Measurements from ENCODE around the gene SBF2. TPM values are rescaled to one million over a fixed set of nuclear protein-coding genes. Genes with fewer than 3 reads are reported as not detected.

SBF2 gene
- polyA plus RNA-seq, 1 donor from 2014 or later, result 53.4 TPM

- Histone ChIP-seq H3F3A (ENCODE audit: insufficient read depth, low read length, poor library complexity, severe bottlenecking) (no peaks in the 10 kb centered on the region), H3K9me2 (ENCODE audit: insufficient read depth, low read length) (no peaks in the 10 kb centered on the region), H3K9ac (ENCODE audit: low read length) (no peak overlapping the region), H3K27me3 (ENCODE audit: insufficient read depth, low read depth, low read length) (no peaks in the 10 kb centered on the region), H3K9me3 (ENCODE audit: low read length) (no peaks in the 10 kb centered on the region), H3K79me2 (replicated peaks; ENCODE audit: insufficient read depth, low read length) (no peaks in the 10 kb centered on the region), H3K4me3 (ENCODE audit: low read length) (no peak overlapping the region), H2AFZ (ENCODE audit: low read depth, low read length) (no peak overlapping the region), H3K4me2 (ENCODE audit: low read length) (no peak overlapping the region), H3K27ac (ENCODE audit: low read length) (no peak overlapping the region), H4K20me1 (ENCODE audit: insufficient read depth) (no peaks in the 10 kb centered on the region), H3K36me3 (ENCODE audit: insufficient read depth, low read length) (no peaks in the 10 kb centered on the region)
- TF ChIP-seq MXI1 (conservative IDR thresholded peaks at IDR 0.05; ENCODE audit: poor library complexity, severe bottlenecking) (no peak), POLR2AphosphoS5 (IDR thresholded peaks at IDR 0.05) (no peak)
These were observed 541.0 kb downstream of the SBF2 start for GRCh38 chr11:9753021-9753420.

GRCh38 chr11:9752091-9752490 is 541.9 kb downstream of the SBF2 start:
- no peak overlapping the region for H3K9ac ChIP-seq (ENCODE audit: low read length)
- H3K27ac ChIP-seq (ENCODE audit: low read length), result no peak overlapping the region
- no peaks in the 10 kb centered on the region for H3F3A ChIP-seq (ENCODE audit: insufficient read depth, low read length, poor library complexity, severe bottlenecking)
- H3K27me3 ChIP-seq (ENCODE audit: insufficient read depth, low read depth, low read length), result no peaks in the 10 kb centered on the region
- H3K4me3 ChIP-seq (ENCODE audit: low read length), result no peak overlapping the region
- no peaks in the 10 kb centered on the region for H4K20me1 ChIP-seq (ENCODE audit: insufficient read depth)
- H3K4me2 ChIP-seq (ENCODE audit: low read length), result no peak overlapping the region
- no peak overlapping the region for H2AFZ ChIP-seq (ENCODE audit: low read depth, low read length)
- no peaks in the 10 kb centered on the region for H3K79me2 ChIP-seq (replicated peaks; ENCODE audit: insufficient read depth, low read length)
- TF ChIP-seq TAF1 (IDR thresholded peaks at IDR 0.05; ENCODE audit: low read depth) (no peak), CTCF (IDR thresholded peaks at IDR 0.05; ENCODE audit: poor library complexity, severe bottlenecking) (no peak), EP300 (conservative IDR thresholded peaks at IDR 0.05; ENCODE audit: poor library complexity, severe bottlenecking) (no peak), REST (IDR thresholded peaks at IDR 0.05; ENCODE audit: borderline replicate concordance) (no peak), RAD21 (conservative IDR thresholded peaks at IDR 0.05) (no peak), SMC3 (conservative IDR thresholded peaks at IDR 0.05; ENCODE audit: poor library complexity) (no peak), POLR2AphosphoS5 (IDR thresholded peaks at IDR 0.05) (no peak), MXI1 (conservative IDR thresholded peaks at IDR 0.05; ENCODE audit: poor library complexity, severe bottlenecking) (no peak), EZH2 (IDR thresholded peaks at IDR 0.05; ENCODE audit: borderline replicate concordance, insufficient read depth, low read length, poor library complexity, severe bottlenecking) (no peak)
- H3K9me2 ChIP-seq (ENCODE audit: insufficient read depth, low read length), result no peaks in the 10 kb centered on the region
- no peaks in the 10 kb centered on the region for H3K36me3 ChIP-seq (ENCODE audit: insufficient read depth, low read length)
- H3K9me3 ChIP-seq (ENCODE audit: low read length), result no peaks in the 10 kb centered on the region

- H3F3A ChIP-seq (ENCODE audit: insufficient read depth, low read length, poor library complexity, severe bottlenecking), result no peaks in the 10 kb centered on the region
- no peaks in the 10 kb centered on the region for H3K79me2 ChIP-seq (replicated peaks; ENCODE audit: insufficient read depth, low read length)
- no peak for TF ChIP-seq EZH2 (IDR thresholded peaks at IDR 0.05; ENCODE audit: borderline replicate concordance, insufficient read depth, low read length, poor library complexity, severe bottlenecking)
- no peak for TF ChIP-seq RAD21 (conservative IDR thresholded peaks at IDR 0.05)
- TF ChIP-seq CTCF (IDR thresholded peaks at IDR 0.05; ENCODE audit: poor library complexity, severe bottlenecking), result no peak
- no peak for TF ChIP-seq TAF1 (IDR thresholded peaks at IDR 0.05; ENCODE audit: low read depth)
- TF ChIP-seq POLR2AphosphoS5 (IDR thresholded peaks at IDR 0.05), result no peak
- TF ChIP-seq SMC3 (conservative IDR thresholded peaks at IDR 0.05; ENCODE audit: poor library complexity), result no peak
- TF ChIP-seq MXI1 (conservative IDR thresholded peaks at IDR 0.05; ENCODE audit: poor library complexity, severe bottlenecking), result no peak
- no peak for TF ChIP-seq REST (IDR thresholded peaks at IDR 0.05; ENCODE audit: borderline replicate concordance)
- no peak for TF ChIP-seq EP300 (conservative IDR thresholded peaks at IDR 0.05; ENCODE audit: poor library complexity, severe bottlenecking)
- no peak overlapping the region for H3K4me2 ChIP-seq (ENCODE audit: low read length)
- no peak overlapping the region for H2AFZ ChIP-seq (ENCODE audit: low read depth, low read length)
- no peak overlapping the region for H3K27ac ChIP-seq (ENCODE audit: low read length)
- H3K9me2 ChIP-seq (ENCODE audit: insufficient read depth, low read length), result no peaks in the 10 kb centered on the region
- no peak overlapping the region for H3K4me3 ChIP-seq (ENCODE audit: low read length)
- no peak overlapping the region for H3K9ac ChIP-seq (ENCODE audit: low read length)
- H3K9me3 ChIP-seq (ENCODE audit: low read length), result no peaks in the 10 kb centered on the region
- no peaks in the 10 kb centered on the region for H3K27me3 ChIP-seq (ENCODE audit: insufficient read depth, low read depth, low read length)
- H4K20me1 ChIP-seq (ENCODE audit: insufficient read depth), result no peaks in the 10 kb centered on the region
- no peaks in the 10 kb centered on the region for H3K36me3 ChIP-seq (ENCODE audit: insufficient read depth, low read length)
These were observed 543.5 kb downstream of the SBF2 start for GRCh38 chr11:9750551-9750950.
